Measurements from ENCODE around the gene PLCD3.
A peak's percentile ranks its signal among the peaks of the same experiment; 100 is the strongest.

Gene PLCD3

DNA sequence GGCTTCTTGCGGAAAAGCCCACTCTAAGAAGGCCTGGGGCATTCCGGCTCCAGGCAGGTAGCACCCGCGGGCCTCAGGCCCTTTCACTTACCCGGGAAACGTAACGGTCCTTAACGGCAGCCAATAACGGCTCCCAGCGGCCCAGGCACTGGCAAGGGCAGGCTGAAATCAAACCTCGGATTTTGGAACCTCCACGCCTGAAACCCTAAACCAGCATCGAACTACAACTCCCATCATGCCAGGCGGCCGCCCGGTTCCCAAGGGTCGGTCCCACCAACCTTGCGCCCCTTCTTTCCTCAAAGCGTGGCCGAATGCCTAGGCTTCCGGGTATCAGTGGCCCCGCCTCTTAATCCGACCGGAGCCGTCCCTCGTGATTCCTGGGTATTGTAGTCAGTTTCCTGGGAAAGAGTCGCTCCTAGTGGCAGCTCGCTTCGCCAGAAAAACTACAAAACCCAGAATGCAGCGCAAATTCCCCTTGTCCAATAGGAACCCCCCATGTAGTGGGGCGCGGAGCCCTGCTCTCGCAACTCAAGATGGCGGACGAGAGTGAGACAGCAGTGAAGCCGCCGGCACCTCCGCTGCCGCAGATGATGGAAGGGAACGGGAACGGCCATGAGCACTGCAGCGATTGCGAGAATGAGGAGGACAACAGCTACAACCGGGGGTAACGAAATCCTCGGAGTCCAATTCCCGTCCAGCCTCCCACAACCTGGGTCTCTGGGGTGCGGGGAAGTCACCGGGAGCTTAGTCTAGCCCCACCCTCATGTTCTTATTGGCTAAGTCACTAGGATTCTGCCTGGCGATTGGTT lies 71.3 kb downstream of the PLCD3 start, which contains the start of gene NMT1:
Gene NMT1, plus strand, starts transcription at position 521 of the 809 bp plus-strand sequence. Its CDS starts 13 bp downstream, at position 534.
- DNase-seq, result peak; percentile 99

DNA sequence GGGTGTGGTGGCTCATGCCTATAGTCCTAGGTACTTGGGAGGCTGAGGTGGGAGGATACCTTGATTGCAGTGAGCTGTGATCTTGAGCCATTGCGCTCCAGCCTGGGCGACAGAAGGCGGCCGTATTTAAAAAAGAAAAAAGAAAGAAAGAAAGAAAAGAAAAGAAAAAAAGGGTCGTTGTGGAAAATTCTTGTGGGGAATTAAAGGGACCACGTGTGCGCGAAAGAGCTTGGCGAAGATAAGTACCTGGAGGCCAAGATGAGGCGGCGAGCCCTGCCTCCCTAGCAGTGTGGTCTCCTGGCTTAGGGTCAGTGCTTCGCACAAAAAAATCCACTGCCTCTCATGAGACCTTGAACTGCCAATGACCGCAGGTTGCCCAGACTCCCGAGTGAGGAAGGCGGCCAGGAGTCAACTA lies 71.9 kb downstream of the PLCD3 start:
- no peak for DNase-seq
